HEK293 (cell line): ENCODE measurements around the gene NTMT1.

Experiments
- CTCF ChIP-seq: fragments of 450-650 bp; formaldehyde crosslinking; IDR thresholded peaks from 2 replicates; pipeline ENCODE4 v1.5.1; 2016; ENCODE audit warnings: missing biosample characterization, missing genetic modification characterization
- GLI4 ChIP-seq: fragments of 450-650 bp; formaldehyde crosslinking; IDR thresholded peaks from 2 replicates; pipeline ENCODE4 v1.5.1; 2016; ENCODE audit warnings: missing biosample characterization, missing genetic modification characterization
- PBX3 ChIP-seq: sonication (generic); formaldehyde crosslinking; IDR thresholded peaks from 2 replicates; pipeline ENCODE4 v1.8.1; 2022; ENCODE audit warnings: mild to moderate bottlenecking, moderate library complexity, missing genetic modification reagents
- ZNF184 ChIP-seq: fragments of 450-650 bp; IDR thresholded peaks from 2 replicates; pipeline ENCODE4 v1.5.1; 2018; ENCODE audit warnings: missing biosample characterization, mild to moderate bottlenecking, missing genetic modification characterization
- ZNF394 ChIP-seq: fragments of 450-650 bp; formaldehyde crosslinking; IDR thresholded peaks from 2 replicates; pipeline ENCODE4 v1.5.1; 2016; ENCODE audit warnings: missing biosample characterization, missing genetic modification characterization, mild to moderate bottlenecking, moderate library complexity, borderline replicate concordance
- TF ChIP-seq, protein P1 (sequence below): fragments of 450-650 bp; formaldehyde crosslinking; IDR thresholded peaks from 2 replicates; pipeline ENCODE4 v1.5.1; 2016; ENCODE audit warnings: missing biosample characterization, missing genetic modification characterization, low read depth

DNA sequence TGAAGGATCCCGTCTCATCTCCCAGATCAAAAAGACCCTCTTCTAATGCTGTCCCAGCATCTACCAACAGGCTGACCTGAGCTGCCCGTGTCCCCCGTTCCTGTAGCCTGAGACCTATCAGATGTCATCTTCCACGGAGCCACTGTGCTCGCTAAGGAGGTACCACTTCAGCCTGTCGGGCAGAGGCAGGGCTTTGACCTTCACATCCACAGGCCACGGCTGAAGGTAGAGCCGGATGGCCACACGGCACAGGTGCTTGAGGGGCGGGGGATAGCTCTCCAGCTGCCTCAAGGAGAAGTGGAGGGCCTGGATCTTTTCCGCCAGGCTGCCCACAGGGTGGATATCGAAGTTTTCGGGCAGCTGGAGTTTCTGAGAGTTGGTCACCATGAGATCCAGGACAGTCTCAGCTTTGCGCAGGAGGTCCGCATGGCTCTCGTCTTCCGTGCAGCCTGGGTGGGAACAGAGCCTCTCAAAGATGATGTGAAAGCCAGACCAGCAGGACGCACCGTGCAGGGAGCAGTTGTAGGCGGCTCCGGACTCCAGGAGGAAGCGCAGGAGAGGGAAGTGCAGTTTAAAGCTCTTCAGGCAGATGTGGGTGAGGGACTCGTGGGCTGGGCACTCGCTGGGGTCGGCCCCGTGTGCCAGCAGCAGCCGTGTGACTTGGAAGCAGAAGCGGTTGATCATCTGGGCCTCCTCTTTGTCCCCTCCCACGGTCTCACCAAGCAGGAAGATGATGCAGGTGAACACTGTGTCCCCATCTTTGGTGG is 11.9 kb downstream of the NTMT1 start:
- TF ChIP-seq, protein P1, sequence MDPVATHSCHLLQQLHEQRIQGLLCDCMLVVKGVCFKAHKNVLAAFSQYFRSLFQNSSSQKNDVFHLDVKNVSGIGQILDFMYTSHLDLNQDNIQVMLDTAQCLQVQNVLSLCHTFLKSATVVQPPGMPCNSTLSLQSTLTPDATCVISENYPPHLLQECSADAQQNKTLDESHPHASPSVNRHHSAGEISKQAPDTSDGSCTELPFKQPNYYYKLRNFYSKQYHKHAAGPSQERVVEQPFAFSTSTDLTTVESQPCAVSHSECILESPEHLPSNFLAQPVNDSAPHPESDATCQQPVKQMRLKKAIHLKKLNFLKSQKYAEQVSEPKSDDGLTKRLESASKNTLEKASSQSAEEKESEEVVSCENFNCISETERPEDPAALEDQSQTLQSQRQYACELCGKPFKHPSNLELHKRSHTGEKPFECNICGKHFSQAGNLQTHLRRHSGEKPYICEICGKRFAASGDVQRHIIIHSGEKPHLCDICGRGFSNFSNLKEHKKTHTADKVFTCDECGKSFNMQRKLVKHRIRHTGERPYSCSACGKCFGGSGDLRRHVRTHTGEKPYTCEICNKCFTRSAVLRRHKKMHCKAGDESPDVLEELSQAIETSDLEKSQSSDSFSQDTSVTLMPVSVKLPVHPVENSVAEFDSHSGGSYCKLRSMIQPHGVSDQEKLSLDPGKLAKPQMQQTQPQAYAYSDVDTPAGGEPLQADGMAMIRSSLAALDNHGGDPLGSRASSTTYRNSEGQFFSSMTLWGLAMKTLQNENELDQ (tag by site-specific recombination) = no peak
- TF ChIP-seq ZNF184 (tag by site-specific recombination) (no peak), GLI4 (tag by site-specific recombination) (no peak), ZNF394 (tag by site-specific recombination) (no peak), CTCF (tag by site-specific recombination) (no peak), PBX3 (CRISPR knock-in tag) (no peak)
